ENCODE data around the gene EPC2.
"Not testable (repeated sequence)": the region's sequence is repeated elsewhere in the genome, so short reads cannot be mapped to it uniquely, and the experiment has no call there.

The EPC2 gene

DNA sequence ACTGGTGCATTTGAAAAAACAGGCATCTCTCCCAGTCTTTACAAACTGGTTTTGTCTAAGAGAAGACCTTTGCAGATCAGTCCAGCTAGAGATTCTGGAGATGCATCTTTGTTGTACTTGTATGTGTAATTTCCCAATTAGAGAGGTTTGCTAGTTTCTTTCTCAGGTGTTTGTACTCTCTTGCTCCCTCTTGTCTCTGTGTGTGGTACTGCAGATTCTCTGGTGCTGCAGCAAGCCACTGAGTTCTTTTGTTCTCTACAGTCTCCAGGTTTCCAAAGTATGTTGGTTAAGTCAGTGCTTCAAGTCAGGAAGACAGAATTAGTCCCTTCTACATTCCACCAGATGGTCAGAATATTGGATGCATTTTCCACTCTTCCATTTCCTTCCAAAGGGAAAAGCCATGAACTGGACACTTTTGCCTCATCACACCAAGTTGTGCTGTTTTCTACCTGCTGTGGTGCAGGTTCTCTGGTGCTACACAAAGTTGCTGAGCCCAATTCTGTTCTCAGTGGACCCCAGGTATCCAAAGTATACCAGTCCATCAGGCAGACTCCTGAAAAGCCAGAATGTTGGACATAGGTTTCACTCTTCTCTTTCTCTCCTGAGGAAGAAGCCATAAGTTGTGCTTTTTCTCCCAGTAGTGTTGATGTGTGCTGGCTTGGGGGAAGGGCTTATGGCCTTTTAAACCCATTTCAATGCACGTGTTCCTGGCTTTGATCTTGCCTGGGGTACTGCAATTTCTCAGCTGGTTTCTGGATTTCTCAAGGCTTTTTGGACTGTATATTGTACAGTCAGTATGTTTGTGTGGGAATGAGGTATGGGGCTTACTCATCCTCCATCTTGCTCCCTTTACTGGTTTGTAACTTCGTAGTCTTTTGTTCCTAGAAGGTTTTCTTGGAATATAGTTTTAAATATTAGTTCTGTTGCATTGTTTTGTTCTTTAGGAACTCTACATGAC lies 29.8 kb downstream of the EPC2 start:
- DNase-seq (ENCODE audit: low read depth, low spot score): peak; percentile 16

DNA sequence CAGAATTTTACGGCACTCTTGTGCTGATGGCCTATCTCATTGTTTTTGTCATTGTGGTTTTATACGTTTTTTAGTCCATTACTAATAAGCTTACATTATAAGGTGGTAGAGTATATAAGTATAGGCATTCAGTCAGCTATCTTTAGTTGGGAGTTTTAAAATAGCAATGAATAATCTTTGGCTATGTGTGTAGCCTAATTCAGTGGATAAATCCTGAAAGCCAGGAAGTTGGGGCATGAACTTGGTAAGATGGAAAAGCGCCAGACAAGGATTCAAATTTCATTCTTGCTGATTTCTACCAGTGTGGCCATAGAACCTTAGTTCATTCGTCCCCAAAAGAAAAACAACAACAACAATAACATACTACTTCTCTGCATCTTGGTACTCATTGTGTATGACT lies 31.2 kb downstream of the EPC2 start:
- DNase-seq (ENCODE audit: low read depth, low spot score): peak; percentile 36

DNA sequence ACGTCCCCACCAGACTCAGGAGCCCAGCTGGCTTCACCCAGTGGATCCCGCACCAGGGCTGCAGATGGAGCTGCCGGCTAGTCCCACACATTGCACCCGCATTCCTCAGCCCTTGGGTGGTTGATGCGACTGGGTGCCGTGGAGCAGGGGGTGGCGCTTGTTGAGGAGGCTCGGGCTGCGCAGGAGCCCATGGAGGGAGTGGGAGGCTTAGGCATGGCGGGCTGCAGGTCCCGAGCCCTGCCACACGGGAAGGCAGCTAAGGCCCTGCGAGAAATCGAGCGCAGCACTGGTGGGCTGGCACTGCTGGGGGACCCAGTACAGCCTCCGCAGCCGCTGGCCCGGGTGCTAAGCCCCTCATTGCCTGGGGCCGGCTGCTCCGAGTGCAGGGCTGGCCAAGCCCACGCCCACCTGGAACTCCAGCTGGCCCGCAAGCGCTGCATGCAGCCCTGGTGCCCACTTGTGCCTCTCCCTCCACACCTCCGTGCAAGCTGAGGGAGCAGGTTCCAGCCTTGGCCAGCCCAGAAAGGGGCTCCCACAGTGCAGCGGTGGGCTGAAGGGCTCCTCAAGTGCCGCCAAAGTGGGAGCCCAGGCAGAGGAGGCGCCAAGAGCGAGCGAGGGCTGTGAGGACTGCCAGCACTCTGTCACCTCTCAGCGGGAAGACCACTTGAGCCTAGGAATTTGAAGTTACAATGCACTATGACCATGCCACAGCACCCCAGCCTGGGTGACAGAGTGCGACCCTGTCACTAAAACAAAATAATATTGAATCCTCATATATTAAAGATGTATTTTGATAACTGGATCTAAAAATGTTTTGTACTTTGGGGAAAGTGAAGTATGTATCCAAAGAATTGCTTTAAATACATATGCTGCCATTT lies 34.0 kb downstream of the EPC2 start:
- not testable (repeated sequence) for DNase-seq (ENCODE audit: low read depth, low spot score)

DNA sequence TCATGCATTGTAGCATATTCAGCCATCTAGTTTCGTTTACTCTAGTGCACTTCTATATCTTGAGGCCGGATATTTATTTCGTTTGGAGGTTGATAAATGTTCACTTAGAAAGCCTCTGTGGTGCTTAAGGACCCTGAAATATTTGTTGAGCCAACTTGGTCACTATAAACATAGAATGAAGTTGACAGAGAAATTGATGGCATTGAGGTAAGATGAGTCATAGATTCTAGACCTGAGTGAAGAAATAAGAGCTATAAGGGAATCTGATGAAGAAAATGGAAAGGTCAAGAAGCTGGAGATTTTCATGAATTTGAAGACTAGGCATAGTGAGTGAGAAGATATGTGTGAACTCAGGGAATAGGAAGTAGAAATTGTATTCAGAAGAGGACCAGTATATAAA lies 35.9 kb downstream of the EPC2 start:
- DNase-seq (ENCODE audit: low read depth, low spot score): peak; percentile 26

DNA sequence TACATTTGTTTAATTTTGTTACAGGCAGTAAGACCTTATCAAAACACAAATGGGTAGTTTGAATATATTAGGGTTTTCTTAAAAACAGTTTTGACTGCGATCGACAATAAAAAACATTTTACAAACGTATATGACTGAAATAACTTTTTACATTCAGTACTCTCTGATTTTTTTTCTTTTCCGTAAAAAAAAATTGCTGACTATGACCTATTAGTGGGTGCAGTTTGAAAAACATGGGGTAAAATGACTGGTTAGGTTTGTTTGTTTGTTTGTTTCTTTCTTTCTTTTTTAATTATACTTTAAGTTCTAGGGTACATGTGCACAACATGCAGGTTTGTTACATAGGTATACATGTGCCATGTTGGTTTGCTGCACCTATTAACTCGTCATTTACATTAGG lies 36.9 kb downstream of the EPC2 start:
- no peak for DNase-seq (ENCODE audit: low read depth, low spot score)

DNA sequence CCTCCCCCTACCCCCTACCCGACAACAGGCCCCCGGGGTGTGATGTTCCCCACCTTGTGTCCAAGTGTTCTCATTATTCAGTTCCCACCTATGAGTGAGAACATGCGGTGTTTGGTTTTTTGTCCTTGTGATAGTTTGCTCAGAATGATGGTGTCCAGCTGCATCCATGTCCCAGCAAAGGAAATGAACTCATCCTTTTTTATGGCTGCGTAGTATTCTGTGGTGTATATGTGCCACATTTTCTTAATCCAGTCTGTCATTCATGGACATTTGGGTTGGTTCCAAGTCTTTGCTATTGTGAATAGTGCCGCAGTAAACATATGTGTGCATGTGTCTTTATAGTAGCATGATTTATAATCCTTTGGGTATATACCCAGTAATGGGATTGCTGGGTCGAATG lies 37.3 kb downstream of the EPC2 start:
- DNase-seq (ENCODE audit: low read depth, low spot score): not testable (repeated sequence)

DNA sequence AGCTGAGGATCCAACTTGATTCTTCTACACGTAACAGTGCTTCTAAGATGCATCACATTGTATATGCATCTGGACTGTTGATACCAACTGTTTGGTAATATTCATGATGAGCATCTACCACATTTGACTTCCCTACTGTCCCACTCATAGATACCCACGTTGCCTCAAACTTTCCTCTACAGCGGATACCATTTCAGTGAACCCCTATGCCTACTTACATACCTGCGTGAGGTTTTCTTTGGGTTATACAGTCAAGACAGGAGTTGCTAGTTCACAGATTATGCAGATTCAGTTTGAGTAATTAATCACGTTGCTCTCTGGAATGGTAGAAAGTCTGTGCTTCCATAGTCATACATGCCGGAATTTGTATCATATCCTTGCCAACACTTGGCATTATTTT lies 40.0 kb downstream of the EPC2 start:
- DNase-seq (ENCODE audit: low read depth, low spot score): no peak

DNA sequence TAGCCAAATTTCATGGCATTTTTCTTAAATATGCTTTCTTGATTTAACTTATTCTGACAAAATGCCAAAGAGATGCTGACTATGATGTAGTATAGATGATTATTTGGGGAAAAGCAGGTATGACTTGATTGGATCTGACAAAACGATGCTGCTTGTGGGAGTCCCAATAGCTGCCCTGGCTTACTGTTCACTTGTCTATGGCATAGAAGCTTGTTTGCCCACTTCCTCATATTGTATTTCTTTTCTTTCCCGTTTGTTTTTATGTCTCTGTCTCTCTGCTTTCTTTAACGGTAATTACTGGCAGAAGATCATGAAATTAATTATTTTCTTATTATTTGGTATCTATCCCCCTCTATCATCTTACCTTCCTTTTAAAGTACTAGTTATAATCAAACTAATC lies 43.0 kb downstream of the EPC2 start:
- no peak for DNase-seq (ENCODE audit: low read depth, low spot score)

DNA sequence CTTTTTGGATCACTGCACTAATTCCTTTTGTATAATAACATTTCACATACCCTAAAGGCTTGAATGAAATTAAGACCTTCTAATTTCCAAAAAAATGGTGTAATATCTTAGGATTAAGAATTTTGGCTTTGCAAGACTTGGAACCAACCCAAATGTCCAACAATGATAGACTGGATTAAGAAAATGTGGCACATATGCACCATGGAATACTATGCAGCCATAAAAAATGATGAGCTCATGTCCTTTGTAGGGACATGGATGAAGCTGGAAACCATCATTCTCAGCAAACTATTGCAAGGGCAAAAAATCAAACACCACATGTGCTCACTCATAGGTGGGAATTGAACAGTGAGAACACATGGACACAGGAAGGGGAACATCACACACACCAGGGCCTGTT lies 43.5 kb downstream of the EPC2 start:
- DNase-seq (ENCODE audit: low read depth, low spot score): not testable (repeated sequence)

DNA sequence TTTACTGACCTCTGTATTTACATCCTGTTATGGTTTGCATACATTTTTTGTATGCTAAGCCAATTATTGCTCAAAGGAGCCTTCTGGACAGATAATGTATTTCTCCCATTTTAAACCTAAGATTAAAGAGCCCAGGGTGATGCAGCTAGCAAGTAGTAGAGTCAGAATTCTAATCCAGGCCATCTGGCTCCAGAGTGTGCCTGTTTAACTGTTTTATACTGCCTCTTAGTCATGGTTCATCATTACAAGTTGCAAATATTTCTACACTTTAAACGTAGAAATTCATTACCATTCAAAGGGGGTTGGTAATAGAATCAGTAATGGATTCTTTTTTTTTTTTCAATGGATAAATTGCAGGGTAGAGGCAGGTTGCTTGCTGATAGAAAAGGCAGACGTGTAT lies 52.4 kb downstream of the EPC2 start:
- DNase-seq (ENCODE audit: low read depth, low spot score): no peak

DNA sequence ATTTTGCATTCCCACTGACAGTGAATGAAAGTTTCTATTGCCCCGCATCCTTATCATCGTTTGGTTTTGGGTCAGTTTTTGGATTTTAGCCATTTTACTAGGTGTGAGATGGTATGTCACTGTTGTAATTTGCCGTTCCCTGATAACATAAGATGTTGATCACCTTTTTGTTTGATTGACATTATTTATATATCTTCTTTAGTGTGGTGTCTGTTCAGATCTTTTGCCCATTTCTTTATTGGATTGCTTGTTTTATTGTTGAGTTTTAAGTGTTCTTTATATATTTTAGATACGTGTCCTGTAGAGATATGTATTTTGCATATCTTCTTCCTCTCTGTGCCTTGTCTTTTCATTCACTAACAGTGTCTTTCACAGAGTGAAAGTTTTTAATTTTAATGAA lies 55.3 kb downstream of the EPC2 start:
- no peak for DNase-seq (ENCODE audit: low read depth, low spot score)

DNA sequence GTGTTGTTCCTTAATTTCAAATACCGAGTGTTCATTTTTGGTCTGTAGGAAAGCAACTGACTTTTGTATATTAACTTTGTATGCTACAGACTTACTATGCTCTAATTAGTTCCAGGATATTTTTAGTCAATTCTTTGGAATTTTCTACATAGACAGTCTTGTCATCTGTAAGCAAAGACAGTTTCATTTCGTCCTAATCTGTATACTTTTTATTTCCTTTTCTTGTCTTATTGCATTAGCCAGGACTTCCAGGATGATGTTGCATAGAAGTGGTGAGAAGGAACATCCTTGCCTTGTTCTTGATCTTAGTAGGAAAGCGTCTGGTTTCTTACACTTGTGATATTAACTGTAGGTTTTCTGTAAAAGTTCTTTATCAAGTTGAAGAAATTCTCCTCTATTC lies 56.5 kb downstream of the EPC2 start:
- no peak for DNase-seq (ENCODE audit: low read depth, low spot score)

DNA sequence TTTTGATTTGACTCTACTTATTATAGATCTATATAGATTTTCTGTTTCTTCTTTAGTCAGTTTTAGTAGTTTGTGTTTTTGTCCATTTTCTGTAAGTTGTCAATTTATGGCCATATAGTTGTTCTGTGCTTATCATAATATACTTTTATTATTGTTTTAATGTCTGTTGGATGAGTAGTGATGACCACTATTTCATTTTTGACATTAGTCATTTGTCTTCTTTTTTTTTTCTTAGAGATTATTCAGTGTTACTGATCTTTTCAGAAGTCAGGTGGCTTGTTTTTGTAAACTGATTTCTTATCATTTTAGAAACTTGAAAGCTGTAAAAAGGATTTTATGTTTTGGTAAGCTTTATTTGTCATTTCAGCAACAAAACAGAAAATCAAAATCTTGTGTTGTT lies 57.3 kb downstream of the EPC2 start:
- no peak for DNase-seq (ENCODE audit: low read depth, low spot score)

DNA sequence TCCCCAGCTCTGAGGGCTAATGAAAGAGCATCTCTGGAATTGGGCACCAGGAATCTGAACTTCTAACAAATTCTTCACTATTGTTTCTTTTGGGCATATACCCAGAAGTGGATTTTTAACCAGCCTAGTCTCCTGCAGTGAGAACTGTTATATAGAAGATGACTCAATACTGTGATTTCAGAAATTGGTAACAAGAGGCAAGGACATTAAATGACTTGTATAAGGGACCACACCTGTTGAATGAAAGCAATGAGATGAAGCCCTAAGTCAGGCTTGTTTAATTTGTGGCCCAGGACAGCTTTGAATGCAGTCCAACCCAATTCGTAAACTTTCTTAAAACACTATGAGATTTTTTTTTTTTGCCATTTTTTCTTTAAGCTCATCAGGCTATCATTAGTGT lies 57.9 kb downstream of the EPC2 start:
- peak; percentile 28 for DNase-seq (ENCODE audit: low read depth, low spot score)

DNA sequence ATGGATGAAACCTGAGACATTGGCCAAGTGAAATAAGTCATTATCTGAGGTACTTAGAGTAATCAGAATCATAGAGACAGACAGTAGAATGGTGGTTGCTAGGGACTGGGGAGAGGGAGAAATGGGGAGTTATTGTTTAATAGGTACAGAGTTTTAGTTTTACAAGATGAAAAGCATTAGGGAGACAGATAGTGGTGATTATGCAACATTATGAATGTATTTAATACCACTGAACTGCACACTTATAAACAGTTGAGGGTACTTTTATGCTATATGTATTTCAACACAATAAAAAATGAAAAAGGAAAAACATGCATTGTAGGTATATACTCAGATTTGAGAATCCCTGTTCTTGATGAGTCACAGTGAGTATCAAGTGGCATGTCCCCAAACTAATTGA lies 59.7 kb downstream of the EPC2 start:
- no peak for DNase-seq (ENCODE audit: low read depth, low spot score)

DNA sequence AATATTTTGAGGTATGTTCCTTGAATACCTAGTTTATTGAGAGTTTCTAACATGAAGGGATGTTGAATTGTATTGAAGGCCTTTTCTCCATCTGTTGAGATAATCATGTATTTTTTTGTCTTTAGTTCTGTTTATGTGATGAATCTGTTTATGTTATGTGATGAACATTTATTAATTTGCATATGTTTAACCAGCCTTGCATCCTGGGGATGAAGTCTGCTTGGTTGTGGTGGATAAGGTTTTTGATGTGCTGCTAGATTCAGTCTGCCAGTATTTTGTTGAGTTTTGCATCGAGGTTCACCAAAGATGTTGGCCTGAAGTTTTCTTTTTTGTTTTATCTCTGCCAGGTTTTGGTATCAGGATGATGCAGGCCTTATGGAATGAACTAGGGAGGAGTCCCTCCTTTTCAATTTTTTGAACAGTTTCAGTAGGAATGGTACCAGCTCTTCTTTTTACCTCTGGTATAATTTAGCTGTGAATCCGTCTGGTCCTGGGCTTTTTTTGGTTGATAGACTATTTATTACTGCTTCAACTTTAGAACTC lies 71.9 kb downstream of the EPC2 start:
- DNase-seq (ENCODE audit: low read depth, low spot score): no peak

DNA sequence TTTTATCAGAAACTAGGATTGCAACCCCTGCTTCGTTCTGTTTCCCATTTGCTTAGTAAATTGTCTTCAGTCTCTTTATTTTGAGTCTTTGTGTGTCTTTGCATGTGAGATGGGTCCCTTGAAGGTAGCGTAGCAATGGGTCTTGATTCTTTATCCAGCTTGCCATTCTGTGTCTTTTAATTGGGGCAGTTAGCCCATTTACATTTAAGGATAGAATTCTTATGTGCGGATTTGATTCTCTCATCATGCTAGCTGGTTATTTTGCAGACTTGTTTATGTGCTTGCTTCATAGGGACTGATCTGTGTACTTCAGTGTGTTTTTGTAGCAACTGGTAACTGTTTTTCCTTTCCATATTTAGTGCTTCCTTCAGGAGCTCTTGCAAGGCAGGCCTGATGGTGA lies 73.5 kb downstream of the EPC2 start:
- no peak for DNase-seq (ENCODE audit: low read depth, low spot score)

DNA sequence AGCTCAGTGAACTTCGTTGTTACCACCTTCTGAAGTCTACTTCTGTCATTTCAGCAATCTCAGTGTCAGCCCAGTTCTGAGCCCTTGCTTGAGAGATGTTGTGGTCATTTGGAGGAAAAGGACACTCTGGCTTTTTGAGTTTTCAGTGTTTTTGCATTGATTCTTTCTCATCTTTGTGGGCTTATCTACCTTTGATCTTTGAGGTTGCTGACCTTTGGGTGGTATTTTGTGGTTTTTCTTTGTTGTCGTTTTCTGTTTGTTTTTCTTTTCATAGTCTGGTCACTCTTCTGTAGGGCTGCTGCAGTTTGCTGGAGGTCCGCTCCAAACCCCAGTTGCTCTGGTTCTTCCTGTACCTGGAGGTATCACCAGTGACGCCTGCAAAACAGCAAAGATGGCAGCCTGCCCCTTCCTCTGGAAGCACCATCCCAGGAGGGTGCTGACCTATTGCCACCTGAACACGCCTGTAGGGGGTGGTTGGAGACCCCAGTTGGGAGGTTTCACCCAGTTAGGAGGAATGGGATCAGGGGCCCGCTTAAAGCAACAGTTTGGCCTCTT lies 74.7 kb downstream of the EPC2 start:
- DNase-seq (ENCODE audit: low read depth, low spot score): no peak

DNA sequence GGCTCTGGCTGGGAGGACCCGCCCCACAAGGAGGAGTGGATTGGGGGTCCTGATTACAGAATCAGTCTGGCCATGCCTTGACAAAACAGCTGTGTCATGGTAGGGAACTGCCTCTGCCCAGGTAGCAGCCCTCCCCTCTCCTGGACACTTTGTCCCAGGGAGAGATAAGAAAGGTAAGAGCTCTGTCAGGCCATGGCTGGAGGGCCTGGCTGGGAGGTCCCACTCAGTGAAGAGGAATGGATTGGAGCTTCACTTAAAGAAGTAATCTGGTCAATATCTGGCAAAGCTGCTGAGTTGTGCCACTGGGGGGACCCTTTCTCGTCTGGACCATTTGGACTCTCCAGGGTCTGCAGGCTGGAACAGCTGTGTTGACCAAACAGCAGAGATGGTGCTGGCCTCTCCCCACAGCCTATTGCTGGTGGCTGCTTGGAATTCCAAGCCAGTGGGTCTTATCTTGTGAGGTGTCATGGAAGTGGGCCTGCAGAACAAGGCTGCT lies 75.4 kb downstream of the EPC2 start:
- DNase-seq (ENCODE audit: low read depth, low spot score): no peak

DNA sequence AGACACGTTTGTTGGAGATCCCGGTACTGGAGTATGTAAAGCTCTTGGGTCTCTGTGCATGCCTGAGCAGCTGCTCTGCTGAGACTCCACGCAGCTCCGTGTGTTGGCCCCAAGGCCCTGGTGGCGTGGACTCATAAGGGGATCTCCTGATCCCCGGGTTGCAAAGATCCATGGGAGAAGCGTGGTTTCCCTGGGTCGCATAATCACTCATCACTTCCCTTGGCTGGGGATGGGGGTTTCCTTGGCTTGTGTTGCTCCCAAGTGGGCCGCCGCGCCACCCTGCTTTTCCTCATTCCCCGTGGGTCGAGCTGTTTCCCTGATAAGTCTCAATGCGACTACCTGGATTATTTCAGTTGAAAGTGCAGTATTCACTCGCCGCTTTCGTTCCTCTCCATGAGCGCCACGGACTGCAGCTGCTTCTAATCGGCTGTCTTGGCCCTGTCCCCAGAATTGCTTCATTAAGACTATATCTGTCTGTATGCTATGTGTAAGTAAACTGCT lies 76.0 kb downstream of the EPC2 start:
- no peak for DNase-seq (ENCODE audit: low read depth, low spot score)

DNA sequence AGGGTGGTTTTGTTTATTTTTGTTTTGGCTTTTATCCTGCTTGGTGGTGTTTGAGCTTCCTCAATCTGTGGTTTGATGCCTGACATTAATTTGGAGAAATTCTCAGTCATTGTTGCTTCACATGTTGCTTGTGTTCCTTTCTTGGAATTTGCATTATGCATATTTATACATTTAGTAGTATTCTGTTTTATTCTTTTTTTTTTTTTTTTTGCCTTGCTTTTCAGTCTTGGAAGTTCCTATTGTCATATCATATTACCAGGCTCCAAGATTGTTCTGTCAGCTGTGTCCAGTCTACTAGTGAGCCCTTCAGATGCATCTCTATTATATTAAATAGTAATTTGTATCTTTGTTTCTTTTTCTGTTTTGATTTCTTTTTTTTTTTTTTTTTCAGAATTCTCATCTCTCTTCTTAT lies 77.0 kb downstream of the EPC2 start:
- no peak for DNase-seq (ENCODE audit: low read depth, low spot score)

Measured in astrocyte of the hippocampus (primary cell).